Ishikawa (cell line): ENCODE data around the gene AUTS2.

ENCODE experiments used
- CEBPB ChIP-seq: IDR thresholded peaks from 2 replicates; pipeline ENCODE4 v1.6.1; 2012
- CREB1 ChIP-seq: IDR thresholded peaks from 2 replicates; pipeline ENCODE4 v1.6.1; 2012; ENCODE audit warnings: low read depth
- EGR1 ChIP-seq: IDR thresholded peaks from 2 replicates; pipeline ENCODE4 v1.6.1; 2012
- EP300 ChIP-seq: IDR thresholded peaks from 2 replicates; pipeline ENCODE4 v1.6.1; 2012; ENCODE audit warnings: borderline replicate concordance
- FOXM1 ChIP-seq: IDR thresholded peaks from 2 replicates; pipeline ENCODE4 v1.6.1; 2012; ENCODE audit warnings: low read depth, borderline replicate concordance
- MAX ChIP-seq: IDR thresholded peaks from 2 replicates; pipeline ENCODE4 v1.6.1; 2012
- NFIC ChIP-seq: IDR thresholded peaks from 2 replicates; pipeline ENCODE4 v1.6.1; 2012
- RAD21 ChIP-seq: IDR thresholded peaks from 2 replicates; pipeline ENCODE4 v1.6.1; 2012; ENCODE audit warnings: low read depth
- REST ChIP-seq: IDR thresholded peaks from 2 replicates; pipeline ENCODE4 v1.6.1; 2012; ENCODE audit warnings: low read depth, mild to moderate bottlenecking
- TAF1 ChIP-seq: IDR thresholded peaks from 2 replicates; pipeline ENCODE4 v1.6.1; 2012; ENCODE audit warnings: low read depth, mild to moderate bottlenecking
- TCF12 ChIP-seq: IDR thresholded peaks from 2 replicates; pipeline ENCODE4 v1.6.1; 2012; ENCODE audit warnings: low read depth
- TEAD4 ChIP-seq: IDR thresholded peaks from 2 replicates; pipeline ENCODE4 v1.6.1; 2012
- USF1 ChIP-seq: IDR thresholded peaks from 2 replicates; pipeline ENCODE4 v1.6.1; 2012
- YY1 ChIP-seq: IDR thresholded peaks from 2 replicates; pipeline ENCODE4 v1.6.1; 2012; ENCODE audit warnings: low read depth
- ZBTB7A ChIP-seq: IDR thresholded peaks from 2 replicates; pipeline ENCODE4 v1.6.1; 2012; ENCODE audit warnings: low read depth

AUTS2 gene

GRCh38 chr7:70835658-70836057 lies 1237.4 kb downstream of the AUTS2 start:
- TF ChIP-seq CREB1 (no peak), TAF1 (no peak), EGR1 (no peak), TEAD4 (no peak), USF1 (no peak), CEBPB (no peak), FOXM1 (no peak), MAX (no peak), EP300 (no peak), REST (no peak), NFIC (no peak), RAD21 (no peak), YY1 (no peak), TCF12 (no peak), ZBTB7A (no peak)

- TF ChIP-seq TCF12, result no peak
- TF ChIP-seq EGR1, result no peak
Observed at GRCh38 chr7:70836279-70836678, 1238.0 kb downstream of the AUTS2 start.

- TF ChIP-seq USF1, result no peak
- no peak for TF ChIP-seq TAF1
- TF ChIP-seq CREB1, result no peak
- no peak for TF ChIP-seq ZBTB7A
- no peak for TF ChIP-seq EP300
- TF ChIP-seq TCF12, result no peak
- TF ChIP-seq RAD21, result no peak
- TF ChIP-seq EGR1, result no peak
- no peak for TF ChIP-seq REST
- TF ChIP-seq NFIC, result no peak
- TF ChIP-seq CEBPB, result no peak
- no peak for TF ChIP-seq TEAD4
- no peak for TF ChIP-seq YY1
- no peak for TF ChIP-seq MAX
- TF ChIP-seq FOXM1, result no peak
Observed at GRCh38 chr7:70836946-70837345, 1238.7 kb downstream of the AUTS2 start.

- no peak for TF ChIP-seq USF1
- TF ChIP-seq RAD21, result no peak
- TF ChIP-seq EP300, result no peak
- no peak for TF ChIP-seq TCF12
- no peak for TF ChIP-seq MAX
- no peak for TF ChIP-seq YY1
- no peak for TF ChIP-seq NFIC
- TF ChIP-seq TEAD4, result no peak
Observed at GRCh38 chr7:70837589-70837988, 1239.3 kb downstream of the AUTS2 start.

GRCh38 chr7:70838292-70838907 lies 1240.1 kb downstream of the AUTS2 start:
- no peak for TF ChIP-seq NFIC
- no peak for TF ChIP-seq ZBTB7A
- no peak for TF ChIP-seq EGR1
- no peak for TF ChIP-seq TAF1
- TF ChIP-seq REST, result no peak
- no peak for TF ChIP-seq CEBPB
- no peak for TF ChIP-seq MAX
- no peak for TF ChIP-seq EP300
- no peak for TF ChIP-seq CREB1
- no peak for TF ChIP-seq TEAD4
- TF ChIP-seq USF1, result no peak
- no peak for TF ChIP-seq TCF12
- no peak for TF ChIP-seq FOXM1
- TF ChIP-seq RAD21, result no peak
- no peak for TF ChIP-seq YY1
